ENCODE measurements around the gene SLC25A21.

DNA sequence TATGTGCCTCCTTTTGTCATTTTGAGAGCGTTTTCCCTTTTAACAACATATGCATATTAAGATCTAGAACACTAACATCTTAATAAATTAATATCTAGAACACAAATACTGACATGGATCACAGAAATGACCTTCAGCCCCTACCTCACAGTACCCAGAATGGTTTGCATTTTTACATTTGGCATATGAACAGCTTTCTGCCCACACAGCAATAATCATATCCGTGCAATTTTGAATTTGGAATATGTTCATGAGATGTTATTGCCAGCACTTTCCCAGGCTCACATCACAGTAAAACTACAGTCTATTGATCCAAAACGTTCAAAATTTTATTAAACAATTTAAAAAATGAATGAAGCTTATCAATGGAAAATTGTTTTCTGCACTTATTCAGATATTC lies 114.6 kb downstream of the SLC25A21 start:
- TF ChIP-seq, protein P1, sequence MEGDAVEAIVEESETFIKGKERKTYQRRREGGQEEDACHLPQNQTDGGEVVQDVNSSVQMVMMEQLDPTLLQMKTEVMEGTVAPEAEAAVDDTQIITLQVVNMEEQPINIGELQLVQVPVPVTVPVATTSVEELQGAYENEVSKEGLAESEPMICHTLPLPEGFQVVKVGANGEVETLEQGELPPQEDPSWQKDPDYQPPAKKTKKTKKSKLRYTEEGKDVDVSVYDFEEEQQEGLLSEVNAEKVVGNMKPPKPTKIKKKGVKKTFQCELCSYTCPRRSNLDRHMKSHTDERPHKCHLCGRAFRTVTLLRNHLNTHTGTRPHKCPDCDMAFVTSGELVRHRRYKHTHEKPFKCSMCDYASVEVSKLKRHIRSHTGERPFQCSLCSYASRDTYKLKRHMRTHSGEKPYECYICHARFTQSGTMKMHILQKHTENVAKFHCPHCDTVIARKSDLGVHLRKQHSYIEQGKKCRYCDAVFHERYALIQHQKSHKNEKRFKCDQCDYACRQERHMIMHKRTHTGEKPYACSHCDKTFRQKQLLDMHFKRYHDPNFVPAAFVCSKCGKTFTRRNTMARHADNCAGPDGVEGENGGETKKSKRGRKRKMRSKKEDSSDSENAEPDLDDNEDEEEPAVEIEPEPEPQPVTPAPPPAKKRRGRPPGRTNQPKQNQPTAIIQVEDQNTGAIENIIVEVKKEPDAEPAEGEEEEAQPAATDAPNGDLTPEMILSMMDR (IDR thresholded peaks at IDR 0.05): no peak
- no peak for TF ChIP-seq POLR2AphosphoS5 (IDR thresholded peaks at IDR 0.05)

All from suprapubic skin (tissue), 3 donors.